Measurements from ENCODE around the gene CYP3A7.
"Not testable (repeated sequence)": the region's sequence is repeated elsewhere in the genome, so short reads cannot be mapped to it uniquely, and the experiment has no call there.

Gene CYP3A7

GRCh38 chr7:99734987-99735386 lies at the start of gene CYP3A7:
CYP3A7 (minus strand) TSS chr7:99735196; CDS start chr7:99735093, 103 bp downstream.
- TF ChIP-seq CTCF (IDR thresholded peaks at IDR 0.05; ENCODE audit: low read depth, low read length): no peak
- no peak for DNase-seq (ENCODE audit: extremely low read depth, low read depth)

DNA sequence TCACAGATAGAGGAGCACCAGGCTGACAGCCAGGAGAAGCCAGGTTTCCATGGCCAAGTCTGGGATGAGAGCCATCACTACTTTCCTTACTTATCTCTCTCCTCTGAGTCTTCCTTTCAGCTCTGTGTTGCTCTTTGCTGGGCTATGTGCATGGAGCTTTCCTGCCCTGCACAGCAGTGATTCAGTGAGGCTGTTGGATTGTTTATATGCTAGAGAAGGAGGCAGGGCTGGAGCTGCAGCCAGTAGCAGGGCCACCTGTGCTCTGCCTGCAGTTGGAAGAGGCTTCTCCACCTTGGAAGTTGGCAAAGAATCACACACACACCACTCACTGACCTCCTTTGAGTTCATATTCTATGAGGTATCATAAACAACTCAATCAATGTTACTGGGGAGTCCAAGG lies 49.0 kb upstream of the CYP3A7 start, which contains the start of gene CYP3A4:
Gene CYP3A4 (minus strand): TSS at position 178 of the 400 bp plus-strand sequence. CDS start 103 bp downstream, at position 75.
- no peak for TF ChIP-seq CTCF (IDR thresholded peaks at IDR 0.05; ENCODE audit: low read depth, low read length)
- no peak for DNase-seq (ENCODE audit: extremely low read depth, low read depth)

DNA sequence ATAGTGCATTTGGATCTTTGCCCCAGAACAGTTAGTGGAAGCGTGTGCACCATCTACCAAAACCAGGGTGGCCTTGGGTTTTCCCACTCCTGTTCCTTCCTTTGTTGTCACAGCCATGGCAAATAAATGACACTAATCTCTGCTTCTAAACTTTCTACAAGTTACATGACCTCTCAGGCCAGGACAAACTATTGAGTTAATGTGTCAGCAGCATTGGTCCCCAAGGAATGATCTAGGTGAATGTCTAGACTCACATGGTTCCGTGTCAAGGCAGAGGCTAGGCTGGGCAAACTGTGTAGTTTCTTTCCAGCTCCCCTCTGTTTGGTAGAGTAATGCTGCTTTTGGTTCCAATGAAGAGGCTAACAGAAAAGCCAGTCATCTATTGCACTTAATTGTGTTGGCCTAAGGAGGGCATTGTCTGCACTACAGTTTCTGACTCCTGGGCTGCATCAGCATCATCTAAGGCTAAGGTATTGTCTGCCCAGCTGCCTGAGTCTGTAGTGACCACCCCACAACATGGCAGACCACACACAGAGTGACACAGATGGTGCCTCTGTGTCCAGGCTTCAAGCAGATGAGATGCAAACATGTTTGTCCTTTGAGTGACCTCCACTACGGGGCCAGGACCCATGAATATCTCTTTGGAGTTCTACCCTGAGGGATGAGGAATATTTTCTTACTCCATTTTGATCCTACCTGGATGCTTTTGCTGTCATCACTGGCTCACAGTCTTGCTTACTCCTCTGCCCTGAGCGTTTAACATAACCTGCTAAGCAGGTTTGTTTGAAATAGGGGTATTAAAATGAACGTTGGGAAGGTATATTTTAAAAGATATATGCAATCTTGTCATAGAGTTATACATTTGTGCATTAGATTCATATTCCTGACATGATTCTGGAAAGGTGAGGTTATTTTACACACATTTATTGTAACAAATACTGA lies 47.3 kb upstream of the CYP3A7 start:
- TF ChIP-seq CTCF (IDR thresholded peaks at IDR 0.05; ENCODE audit: low read depth, low read length): no peak
- no peak for DNase-seq (ENCODE audit: extremely low read depth, low read depth)

DNA sequence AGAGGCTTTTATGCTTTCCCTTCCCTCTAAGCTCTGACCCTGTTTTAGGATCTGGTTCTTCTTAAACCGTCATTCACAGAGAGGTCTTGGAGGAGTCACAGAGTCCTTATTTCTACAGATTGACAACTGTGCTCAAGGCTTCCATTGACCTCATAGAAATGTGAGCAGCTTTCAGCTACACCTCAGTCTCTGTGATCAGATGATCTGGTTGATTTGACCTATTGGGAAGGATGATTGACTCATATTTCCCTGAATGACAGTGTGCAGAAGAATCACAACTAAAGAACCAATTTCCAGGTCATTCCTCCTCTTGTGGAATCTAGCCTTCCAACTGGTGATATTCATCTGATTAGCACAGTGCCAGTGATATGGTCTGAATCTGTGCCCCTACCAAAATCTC lies 45.6 kb upstream of the CYP3A7 start:
- TF ChIP-seq CTCF (IDR thresholded peaks at IDR 0.05; ENCODE audit: low read depth, low read length): no peak
- DNase-seq (ENCODE audit: extremely low read depth, low read depth): no peak

GRCh38 chr7:99779949-99780348 lies 45.0 kb upstream of the CYP3A7 start:
- no peak for TF ChIP-seq CTCF (IDR thresholded peaks at IDR 0.05; ENCODE audit: low read depth, low read length)
- no peak for DNase-seq (ENCODE audit: extremely low read depth, low read depth)

- no peak for DNase-seq (ENCODE audit: extremely low read depth, low read depth)
- TF ChIP-seq CTCF (IDR thresholded peaks at IDR 0.05; ENCODE audit: low read depth, low read length): no peak
These were observed 43.9 kb upstream of the CYP3A7 start for GRCh38 chr7:99778880-99779279.

GRCh38 chr7:99773395-99773794 lies 38.4 kb upstream of the CYP3A7 start:
- DNase-seq (ENCODE audit: extremely low read depth, low read depth): not testable (repeated sequence)

Measured in AG09319 (cell line).